ENCODE measurements around the gene CDC7.

Gene CDC7

GRCh38 chr1:91552091-91552490, 51.4 kb downstream of the CDC7 start:
- TF ChIP-seq CTCF (IDR thresholded peaks at IDR 0.05; ENCODE audit: control insufficient read depth, extremely low read depth, insufficient read depth) = no peak
- no peak overlapping the region for H3K4me3 ChIP-seq (ENCODE audit: low read depth, low read length)
- DNase-seq (ENCODE audit: low read depth) = no peak

- H3K4me3 ChIP-seq (ENCODE audit: low read depth, low read length) = no peak overlapping the region
- no peak for DNase-seq (ENCODE audit: low read depth)
- no peak for TF ChIP-seq CTCF (IDR thresholded peaks at IDR 0.05; ENCODE audit: control insufficient read depth, extremely low read depth, insufficient read depth)
Measured at GRCh38 chr1:91552596-91552995, 51.9 kb downstream of the CDC7 start.

- no peak overlapping the region for H3K4me3 ChIP-seq (ENCODE audit: low read depth, low read length)
- no peak for TF ChIP-seq CTCF (IDR thresholded peaks at IDR 0.05; ENCODE audit: control insufficient read depth, extremely low read depth, insufficient read depth)
- DNase-seq (ENCODE audit: low read depth) = no peak
Measured at GRCh38 chr1:91553177-91553591, 52.5 kb downstream of the CDC7 start.

- DNase-seq (ENCODE audit: low read depth) = no peak
- no peak for TF ChIP-seq CTCF (IDR thresholded peaks at IDR 0.05; ENCODE audit: control insufficient read depth, extremely low read depth, insufficient read depth)
- H3K4me3 ChIP-seq (ENCODE audit: low read depth, low read length) = no peak overlapping the region
Measured at GRCh38 chr1:91555074-91555730, 54.6 kb downstream of the CDC7 start.

- no peak for TF ChIP-seq CTCF (IDR thresholded peaks at IDR 0.05; ENCODE audit: control insufficient read depth, extremely low read depth, insufficient read depth)
- no peak overlapping the region for H3K4me3 ChIP-seq (ENCODE audit: low read depth, low read length)
- DNase-seq (ENCODE audit: low read depth) = no peak
Measured at GRCh38 chr1:91555821-91556531, 55.3 kb downstream of the CDC7 start.

GRCh38 chr1:91556556-91556955, 55.9 kb downstream of the CDC7 start:
- no peak for DNase-seq (ENCODE audit: low read depth)
- no peak overlapping the region for H3K4me3 ChIP-seq (ENCODE audit: low read depth, low read length)
- TF ChIP-seq CTCF (IDR thresholded peaks at IDR 0.05; ENCODE audit: control insufficient read depth, extremely low read depth, insufficient read depth) = no peak

Measured in LNCaP clone FGC (cell line).